ENCODE measurements around the gene IRS2. TPM values are rescaled to one million over a fixed set of nuclear protein-coding genes. Genes with fewer than 3 reads are reported as not detected.
A peak's percentile ranks its signal among the peaks of the same experiment; 100 is the strongest.

Gene IRS2
- total and polyA plus RNA-seq, 4 donors: 6.8 to 27.1 (median 15.4) TPM

DNA sequence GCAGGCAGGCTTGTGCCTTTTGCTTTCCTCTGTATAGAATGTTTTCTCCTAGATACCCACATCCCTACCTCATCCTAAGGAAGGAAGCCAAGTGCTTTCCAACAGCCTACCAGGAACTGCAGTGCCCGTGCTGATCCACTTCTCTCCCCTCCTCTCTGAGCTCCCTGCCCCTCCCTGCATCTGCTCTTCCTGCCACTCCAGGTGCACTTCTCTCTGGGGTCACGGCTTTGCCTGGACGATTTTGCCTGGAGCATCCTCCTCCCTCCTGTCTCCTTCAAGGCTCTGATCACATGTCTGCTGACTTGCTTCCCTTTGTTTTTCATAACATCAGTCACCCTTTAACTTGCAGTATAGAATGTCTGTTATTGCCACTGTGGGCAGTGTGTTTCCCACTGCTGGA, 34.7 kb upstream of the IRS2 start:
- Histone ChIP-seq H3K9me3 (ENCODE audit: control insufficient read depth in 4 of 4, insufficient read depth in 3 of 4, low read length in 3 of 4) (peaks cover 0 to 5% (median 0%) of the 10 kb centered on the region in 4 donors), H3K4me1 (ENCODE audit: control insufficient read depth in 5 of 5, insufficient read depth in 5 of 5, low read length in 5 of 5) (peaks cover 0 to 4% (median 0%) of the 10 kb centered on the region in 5 donors), H3K27me3 (ENCODE audit: control insufficient read depth in 3 of 3, insufficient read depth in 3 of 3, low read length in 2 of 3) (peaks cover 0 to 5% (median 4%) of the 10 kb centered on the region in 3 donors), H3K4me3 (no peak overlapping the region), H3K36me3 (ENCODE audit: control insufficient read depth in 4 of 4, insufficient read depth in 4 of 4, low read length in 4 of 4) (no peaks in the 10 kb centered on the region), H3K9ac (ENCODE audit: insufficient read depth in 1 of 2, low read length in 2 of 2) (no peak overlapping the region), H3K27ac (ENCODE audit: low read depth in 1 of 2, low read length in 1 of 2) (no peak overlapping the region)
- ATAC-seq (ENCODE audit: insufficient read depth, low FRiP score) (no peak), DNase-seq (no peak)
- TF ChIP-seq, protein P1, sequence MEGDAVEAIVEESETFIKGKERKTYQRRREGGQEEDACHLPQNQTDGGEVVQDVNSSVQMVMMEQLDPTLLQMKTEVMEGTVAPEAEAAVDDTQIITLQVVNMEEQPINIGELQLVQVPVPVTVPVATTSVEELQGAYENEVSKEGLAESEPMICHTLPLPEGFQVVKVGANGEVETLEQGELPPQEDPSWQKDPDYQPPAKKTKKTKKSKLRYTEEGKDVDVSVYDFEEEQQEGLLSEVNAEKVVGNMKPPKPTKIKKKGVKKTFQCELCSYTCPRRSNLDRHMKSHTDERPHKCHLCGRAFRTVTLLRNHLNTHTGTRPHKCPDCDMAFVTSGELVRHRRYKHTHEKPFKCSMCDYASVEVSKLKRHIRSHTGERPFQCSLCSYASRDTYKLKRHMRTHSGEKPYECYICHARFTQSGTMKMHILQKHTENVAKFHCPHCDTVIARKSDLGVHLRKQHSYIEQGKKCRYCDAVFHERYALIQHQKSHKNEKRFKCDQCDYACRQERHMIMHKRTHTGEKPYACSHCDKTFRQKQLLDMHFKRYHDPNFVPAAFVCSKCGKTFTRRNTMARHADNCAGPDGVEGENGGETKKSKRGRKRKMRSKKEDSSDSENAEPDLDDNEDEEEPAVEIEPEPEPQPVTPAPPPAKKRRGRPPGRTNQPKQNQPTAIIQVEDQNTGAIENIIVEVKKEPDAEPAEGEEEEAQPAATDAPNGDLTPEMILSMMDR (IDR thresholded peaks at IDR 0.05; ENCODE audit: control extremely low read depth, extremely low read depth): no peak
- WGBS, 2 donors: 18 to 25% methylated on average over 3 of the region's 3 CpGs

DNA sequence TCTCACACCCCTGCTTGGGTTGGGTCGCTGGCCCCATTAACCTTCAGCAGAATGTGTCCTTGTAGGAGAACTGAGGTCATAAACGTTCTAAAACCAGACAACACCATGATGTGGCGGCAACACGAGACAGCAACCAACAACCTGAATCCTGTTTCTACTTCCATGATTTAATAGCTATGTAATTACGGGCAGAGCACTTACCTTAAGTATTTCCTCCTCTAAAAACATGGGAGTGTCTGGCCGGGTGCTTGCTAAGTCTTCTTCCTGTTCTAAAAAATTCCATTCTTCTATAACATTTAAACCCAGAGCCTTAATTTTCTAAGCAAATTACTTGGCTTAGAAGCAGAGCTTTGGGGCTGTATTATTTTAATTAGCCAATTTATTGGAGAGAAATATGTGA, 33.5 kb upstream of the IRS2 start:
- Histone ChIP-seq H3K36me3 (ENCODE audit: control insufficient read depth in 4 of 4, insufficient read depth in 4 of 4, low read length in 4 of 4) (no peaks in the 10 kb centered on the region), H3K27ac (ENCODE audit: low read depth in 1 of 2, low read length in 1 of 2) (no peak overlapping the region), H3K4me3 (no peak overlapping the region), H3K27me3 (ENCODE audit: control insufficient read depth in 3 of 3, insufficient read depth in 3 of 3, low read length in 2 of 3) (peaks cover 0 to 5% (median 4%) of the 10 kb centered on the region in 3 donors), H3K9me3 (ENCODE audit: control insufficient read depth in 4 of 4, insufficient read depth in 3 of 4, low read length in 3 of 4) (peaks cover 0 to 5% (median 0%) of the 10 kb centered on the region in 4 donors), H3K9ac (ENCODE audit: insufficient read depth in 1 of 2, low read length in 2 of 2) (no peak overlapping the region), H3K4me1 (ENCODE audit: control insufficient read depth in 5 of 5, insufficient read depth in 5 of 5, low read length in 5 of 5) (peaks cover 0 to 4% (median 0%) of the 10 kb centered on the region in 5 donors)
- TF ChIP-seq, protein P1 (IDR thresholded peaks at IDR 0.05; ENCODE audit: control extremely low read depth, extremely low read depth): no peak
- DNase-seq (no peak), ATAC-seq (ENCODE audit: insufficient read depth, low FRiP score) (peak; percentile 45)
- 63 to 74% methylated on average over 6 of the region's 6 CpGs for WGBS, 2 donors

DNA sequence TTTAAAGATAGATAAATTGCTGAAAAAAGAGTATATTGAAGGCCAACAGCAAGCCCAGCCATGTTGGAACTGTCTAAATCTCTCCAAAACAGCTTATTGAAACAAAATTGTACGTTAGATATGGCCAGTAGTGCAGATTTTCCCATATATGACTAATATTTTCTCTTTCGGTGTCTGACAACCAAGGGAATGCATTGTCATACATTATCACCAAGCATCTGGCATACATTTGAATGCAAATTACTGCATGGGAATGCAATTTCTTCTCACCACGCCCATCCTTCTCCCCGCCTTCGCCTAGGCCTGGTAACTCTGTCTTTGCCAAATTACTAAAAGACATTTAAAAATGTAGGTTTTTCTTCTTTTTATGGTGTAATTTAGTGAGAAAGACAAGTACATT, 32.5 kb upstream of the IRS2 start:
- WGBS, 2 donors: 91 to 95% methylated on average over 5 of the region's 5 CpGs
- peaks cover 0 to 5% (median 0%) of the 10 kb centered on the region in 4 donors for H3K9me3 ChIP-seq (ENCODE audit: control insufficient read depth in 4 of 4, insufficient read depth in 3 of 4, low read length in 3 of 4)
- no peak for ATAC-seq (ENCODE audit: insufficient read depth, low FRiP score)
- DNase-seq: no peak
- H3K9ac ChIP-seq (ENCODE audit: insufficient read depth in 1 of 2, low read length in 2 of 2): no peak overlapping the region
- peaks cover 0 to 4% (median 0%) of the 10 kb centered on the region in 5 donors for H3K4me1 ChIP-seq (ENCODE audit: control insufficient read depth in 5 of 5, insufficient read depth in 5 of 5, low read length in 5 of 5)
- TF ChIP-seq, protein P1 (IDR thresholded peaks at IDR 0.05; ENCODE audit: control extremely low read depth, extremely low read depth): no peak
- H3K27me3 ChIP-seq (ENCODE audit: control insufficient read depth in 3 of 3, insufficient read depth in 3 of 3, low read length in 2 of 3): peaks cover 0 to 5% (median 4%) of the 10 kb centered on the region in 3 donors
- no peaks in the 10 kb centered on the region for H3K36me3 ChIP-seq (ENCODE audit: control insufficient read depth in 4 of 4, insufficient read depth in 4 of 4, low read length in 4 of 4)
- H3K4me3 ChIP-seq: no peak overlapping the region
- no peak overlapping the region for H3K27ac ChIP-seq (ENCODE audit: low read depth in 1 of 2, low read length in 1 of 2)

Data from lung (tissue), 12 donors.